Stimulated activated CD4-positive, alpha-beta T cell treated with anti-CD3 and anti-CD28 coated beads, Interleukin-2, amount 100 ng/mL, for 24 hours (primary cell): ENCODE data around the gene CHSY1.

Experiments used
- DNase-seq, 2 donors: peaks; one replicate each; pipeline ENCODE4 v3.0.0-alpha.2; 2020

Gene CHSY1

DNA sequence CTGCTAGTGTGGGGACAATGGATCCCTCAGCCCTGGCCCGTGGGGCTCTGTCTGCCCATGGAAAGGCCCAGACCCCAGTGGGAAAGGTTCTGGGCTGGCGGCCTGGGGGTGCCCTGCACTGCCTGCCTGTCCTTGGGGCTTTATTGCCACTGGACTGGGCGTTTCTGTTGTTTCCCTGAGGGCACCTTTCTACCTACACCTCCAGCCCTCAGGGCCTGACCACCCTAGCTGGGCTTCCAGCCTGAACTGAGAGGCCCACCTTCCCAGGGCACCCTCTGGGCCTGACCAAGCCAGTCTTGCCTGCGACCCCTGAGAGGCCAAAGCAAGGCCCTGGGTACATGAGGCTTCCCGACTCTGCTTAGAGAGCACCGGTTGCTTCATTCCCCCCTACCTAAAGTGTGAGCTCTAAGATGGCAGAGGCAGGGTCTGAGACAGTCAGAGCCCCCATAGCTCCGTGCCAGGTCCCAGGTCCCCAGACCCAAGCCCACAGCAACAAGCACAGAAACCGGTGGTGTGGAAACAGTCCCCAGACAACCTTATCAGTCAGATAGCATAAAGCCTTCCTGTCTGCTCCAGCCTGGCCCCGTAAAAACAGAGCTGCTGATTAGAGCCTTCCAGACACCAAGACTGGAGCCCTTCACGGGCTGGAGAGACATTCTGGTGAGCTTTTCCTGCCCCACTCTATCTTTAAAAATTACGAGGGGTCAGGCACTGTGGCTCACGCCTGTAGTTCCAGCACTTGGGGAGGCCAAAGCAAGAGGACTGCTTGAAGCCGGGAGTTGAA lies 102.8 kb downstream of the CHSY1 start:
- no peak for DNase-seq

DNA sequence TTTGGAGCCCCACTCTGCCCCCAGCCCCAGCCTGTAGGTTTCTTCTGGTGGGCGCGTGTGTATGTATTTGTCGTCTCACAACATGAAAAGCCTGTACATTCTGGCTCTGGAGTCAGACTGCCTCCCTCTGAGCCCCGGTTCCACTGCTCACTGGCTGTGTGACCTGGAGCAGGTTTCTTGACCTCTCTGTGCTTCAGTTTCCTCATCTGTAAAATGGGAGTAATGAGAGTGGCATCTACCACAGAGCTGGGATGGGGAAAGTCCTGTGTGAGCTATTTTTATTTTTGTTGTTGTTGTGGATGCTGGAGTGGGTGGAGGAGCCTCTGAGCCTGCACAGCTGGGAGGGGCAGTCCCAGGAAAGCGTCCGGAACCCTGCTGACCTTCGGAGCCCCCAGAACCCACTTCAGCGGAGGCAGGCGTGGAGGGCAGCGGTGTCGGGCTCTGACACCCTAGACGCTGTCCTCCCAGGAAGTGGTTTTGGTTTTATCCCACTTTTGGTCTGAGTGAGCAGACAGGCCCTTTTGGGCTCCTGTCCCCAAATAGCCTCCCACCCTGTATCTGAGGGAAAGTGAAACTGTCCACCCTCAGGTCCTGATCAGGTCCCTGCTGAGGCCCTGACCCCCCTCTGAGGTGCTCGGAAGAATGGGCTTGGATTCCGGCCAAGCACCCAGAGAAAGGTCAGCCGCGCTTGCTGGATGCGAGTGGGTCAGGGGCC lies 103.5 kb downstream of the CHSY1 start:
- no peak for DNase-seq

DNA sequence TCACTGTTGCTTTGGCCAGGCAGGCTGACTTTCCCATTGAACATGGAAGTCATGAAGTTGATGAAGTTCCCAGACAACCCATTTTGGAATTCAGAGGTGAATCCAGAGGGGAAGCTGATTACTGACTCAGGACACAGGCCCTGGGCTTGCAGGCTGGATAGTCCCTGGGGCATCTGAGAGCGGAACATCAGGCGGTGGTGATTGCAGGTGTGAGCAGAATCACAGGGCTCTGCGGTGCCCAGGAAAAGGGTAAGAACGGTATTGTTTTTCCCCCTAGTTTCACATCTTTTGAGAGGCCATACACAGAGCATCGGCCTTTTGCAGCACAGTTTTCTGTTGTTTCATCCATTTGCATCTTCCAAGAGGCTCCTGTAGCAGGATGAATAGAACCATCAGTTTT lies 104.7 kb downstream of the CHSY1 start:
- no peak for DNase-seq

DNA sequence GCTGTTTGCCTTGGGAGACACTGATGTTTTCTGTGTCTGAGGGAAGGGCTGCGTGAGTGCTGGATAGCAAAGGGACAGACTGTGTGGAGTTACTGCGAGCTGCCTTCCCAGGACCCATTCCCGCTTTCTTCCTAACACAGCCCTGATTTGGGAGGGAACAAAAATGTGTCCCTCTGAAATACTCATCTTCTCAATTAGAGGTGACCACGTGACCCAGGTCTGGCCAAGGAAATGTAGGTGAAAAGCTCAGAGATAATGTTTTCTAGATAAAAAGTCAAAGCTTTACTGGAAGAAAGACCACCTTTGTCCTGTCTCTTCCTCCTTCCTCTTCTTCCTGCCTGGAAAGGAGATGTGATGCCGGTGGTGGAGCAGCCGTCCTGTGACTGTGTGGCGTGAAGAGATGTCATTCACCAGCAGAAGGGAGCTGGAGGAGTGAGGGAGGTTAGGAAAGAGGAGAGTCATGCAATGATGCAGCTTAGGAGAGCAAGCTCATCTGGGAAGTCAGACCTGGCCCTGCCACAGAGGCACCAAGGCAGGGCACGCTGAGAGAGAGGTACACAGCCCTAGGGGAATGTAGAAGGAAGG lies 105.6 kb downstream of the CHSY1 start:
- DNase-seq: no peak

DNA sequence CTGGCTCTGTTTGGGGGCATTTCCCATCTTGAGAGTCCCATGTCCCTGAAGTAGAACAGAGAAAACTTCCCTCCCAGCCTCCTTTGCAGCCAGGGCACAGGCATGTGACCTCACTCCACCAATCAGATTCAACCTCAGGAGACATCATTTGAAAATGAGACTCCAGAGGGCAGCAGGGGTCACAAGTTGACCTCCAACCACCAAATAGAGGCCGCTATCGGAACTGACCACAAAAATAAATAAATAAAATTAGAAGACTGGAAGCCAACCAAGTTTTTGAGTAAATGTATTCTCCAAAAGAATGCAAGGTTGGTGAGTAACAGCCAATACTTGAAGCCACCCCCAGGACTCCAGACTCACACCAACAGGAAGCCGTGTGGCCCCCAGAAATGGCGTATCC lies 106.5 kb downstream of the CHSY1 start:
- no peak for DNase-seq

DNA sequence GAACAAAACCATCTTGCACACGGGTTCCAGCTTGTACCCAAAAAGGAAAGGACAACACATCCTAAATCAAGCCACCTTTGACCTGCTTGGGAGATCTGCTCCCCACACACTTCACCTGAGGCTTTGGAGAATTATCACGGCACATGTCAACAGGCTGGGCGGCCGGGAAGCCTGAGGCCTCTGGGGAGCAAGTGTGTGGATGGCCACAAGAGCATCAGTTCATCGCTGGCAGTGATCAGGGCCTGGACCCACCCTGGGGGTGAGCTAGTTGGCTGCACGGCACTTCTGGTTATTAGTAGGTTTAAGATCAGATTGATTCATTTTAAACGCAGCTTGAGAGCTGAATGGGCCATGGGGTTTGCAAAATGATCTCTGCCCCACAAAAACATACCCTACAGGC lies 108.5 kb downstream of the CHSY1 start:
- no peak for DNase-seq

DNA sequence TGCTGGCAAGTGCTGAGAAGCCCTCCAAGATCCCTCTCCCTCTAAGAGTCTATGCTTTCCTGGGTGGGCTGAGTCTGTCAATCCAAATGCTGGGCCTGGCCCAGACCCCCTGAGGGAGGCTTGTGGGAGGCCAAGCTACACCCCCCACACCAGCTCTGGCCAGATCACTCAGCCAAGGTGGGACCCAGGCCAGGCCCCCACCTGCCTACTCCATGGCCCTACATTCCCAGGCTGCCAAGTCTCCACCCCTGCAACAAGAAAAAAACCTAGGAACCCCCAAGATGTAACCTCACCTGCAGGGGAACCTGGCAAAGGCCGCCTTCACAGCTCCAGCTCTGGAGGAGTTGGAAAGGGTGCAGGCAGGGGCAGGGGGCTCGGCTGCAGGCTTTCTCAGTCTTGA lies 109.1 kb downstream of the CHSY1 start:
- no peak for DNase-seq

DNA sequence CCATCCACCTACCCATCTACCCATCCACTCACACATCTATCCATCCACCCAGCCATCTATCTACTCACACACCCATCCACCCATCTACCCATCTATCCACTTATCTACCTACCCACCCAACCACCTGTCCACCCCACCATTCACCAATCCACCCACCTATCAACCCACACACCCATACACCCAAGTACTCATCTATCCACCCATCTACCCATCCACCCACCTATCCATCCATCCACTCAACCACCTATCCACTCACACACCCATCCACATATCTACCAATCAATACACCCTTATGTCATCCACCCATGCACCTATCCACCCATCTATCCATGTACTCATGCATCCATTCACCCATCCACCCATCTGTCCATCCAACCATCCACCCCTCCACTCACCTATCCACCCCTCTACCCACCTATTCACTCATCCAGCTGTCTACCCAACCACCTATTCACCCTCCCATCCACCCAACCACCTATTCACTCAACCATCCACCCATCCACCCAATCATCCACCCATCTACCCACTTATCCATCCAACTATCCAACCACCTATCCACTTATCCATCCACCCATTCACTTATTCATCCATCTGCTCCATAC lies 109.8 kb downstream of the CHSY1 start:
- no peak for DNase-seq

DNA sequence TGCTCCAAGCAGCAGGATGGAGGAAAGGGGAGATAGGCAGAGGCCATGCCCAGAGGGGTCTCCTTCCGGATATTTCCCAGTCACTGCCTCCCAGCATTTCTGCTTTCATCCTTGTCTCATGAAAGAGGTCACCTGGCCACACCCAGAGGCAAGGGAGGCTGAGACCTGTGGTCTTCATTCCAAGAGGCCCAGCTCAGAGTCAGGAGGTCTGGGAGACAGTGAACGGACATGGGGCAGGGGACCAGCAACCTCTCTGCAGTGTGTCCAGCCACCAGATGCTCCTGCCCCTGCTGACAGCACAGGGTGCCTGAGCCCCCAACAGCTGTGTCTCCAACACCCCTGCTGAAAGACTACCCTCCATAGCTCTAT lies 111.2 kb downstream of the CHSY1 start:
- no peak for DNase-seq

DNA sequence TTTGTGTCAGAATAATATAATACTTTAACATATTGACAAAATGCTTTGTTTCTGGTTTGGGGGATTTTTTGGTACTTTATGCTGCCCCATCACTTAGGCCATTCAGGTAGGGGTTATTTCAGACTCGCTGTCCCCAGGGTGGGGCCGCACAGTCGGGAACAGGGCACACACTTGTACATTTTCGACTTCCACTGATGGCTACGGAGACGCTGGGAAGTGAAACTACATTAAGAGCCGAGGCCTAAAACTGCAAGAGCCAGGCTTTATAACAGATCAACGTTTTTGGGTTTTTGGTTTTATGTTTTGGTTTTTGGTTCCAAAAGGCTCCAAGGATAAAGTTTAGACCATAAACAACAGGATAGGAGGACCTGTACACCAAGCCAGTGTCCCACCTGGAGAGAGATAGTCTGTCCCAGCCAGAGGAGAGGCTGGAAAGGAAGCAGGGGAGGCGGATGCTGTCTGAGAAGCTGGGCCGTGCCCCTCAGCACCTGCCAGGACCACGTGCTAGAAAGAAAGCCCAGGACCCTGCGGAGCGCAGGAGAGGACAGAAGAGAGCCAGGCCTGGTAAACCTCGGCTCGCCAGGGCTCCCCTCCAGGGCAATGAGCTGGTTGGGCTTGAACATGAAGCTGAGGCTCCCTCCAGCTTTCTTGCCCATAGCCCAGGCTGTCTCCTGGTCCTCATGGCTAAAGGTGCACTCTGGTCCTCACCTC lies 111.7 kb downstream of the CHSY1 start:
- no peak for DNase-seq

DNA sequence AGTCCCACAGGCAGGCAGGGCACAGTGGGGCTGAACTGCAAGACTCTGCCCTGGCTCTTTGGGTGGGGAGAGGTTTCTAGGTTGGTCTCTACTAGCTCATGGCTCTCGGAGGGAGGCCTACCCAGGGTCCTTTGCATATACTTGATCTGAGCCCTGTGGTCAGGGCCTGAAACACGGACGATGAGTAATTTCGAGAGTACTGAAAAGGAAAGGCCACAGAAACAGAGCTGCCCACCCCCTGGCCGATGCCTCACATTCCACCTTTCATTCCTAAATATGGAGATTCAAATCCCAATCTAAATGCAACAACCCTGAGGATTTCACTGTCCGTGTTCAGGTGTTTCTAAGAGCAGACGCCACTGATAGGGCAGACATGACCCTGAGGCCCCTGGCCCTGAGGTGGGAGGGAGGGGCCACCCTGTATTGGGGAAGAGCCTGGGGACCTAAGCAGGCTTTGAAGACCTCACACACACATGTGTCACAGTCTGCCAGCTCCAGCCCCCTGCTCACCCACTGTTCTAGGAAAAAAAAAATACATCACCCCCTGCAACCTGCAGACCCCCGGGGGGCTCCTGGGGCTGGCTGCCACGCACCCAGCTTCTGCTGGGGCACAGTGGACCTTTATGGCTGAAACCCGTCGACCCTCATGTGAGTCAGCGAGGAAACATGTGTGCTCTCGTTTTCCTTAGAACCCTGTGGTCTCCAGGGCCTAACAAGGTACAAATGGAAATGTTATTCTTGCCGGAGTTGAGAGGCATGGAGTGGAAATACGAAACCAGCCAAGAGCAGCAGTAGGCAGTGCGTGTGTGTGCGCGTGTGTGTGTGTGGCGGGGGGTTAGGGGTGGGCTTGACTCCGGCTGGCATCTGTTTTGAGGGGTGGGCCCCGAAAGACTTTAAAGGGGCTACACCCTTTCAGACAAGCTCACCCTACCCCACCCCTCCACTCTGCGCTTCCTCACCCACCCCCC lies 112.7 kb downstream of the CHSY1 start:
- no peak for DNase-seq

DNA sequence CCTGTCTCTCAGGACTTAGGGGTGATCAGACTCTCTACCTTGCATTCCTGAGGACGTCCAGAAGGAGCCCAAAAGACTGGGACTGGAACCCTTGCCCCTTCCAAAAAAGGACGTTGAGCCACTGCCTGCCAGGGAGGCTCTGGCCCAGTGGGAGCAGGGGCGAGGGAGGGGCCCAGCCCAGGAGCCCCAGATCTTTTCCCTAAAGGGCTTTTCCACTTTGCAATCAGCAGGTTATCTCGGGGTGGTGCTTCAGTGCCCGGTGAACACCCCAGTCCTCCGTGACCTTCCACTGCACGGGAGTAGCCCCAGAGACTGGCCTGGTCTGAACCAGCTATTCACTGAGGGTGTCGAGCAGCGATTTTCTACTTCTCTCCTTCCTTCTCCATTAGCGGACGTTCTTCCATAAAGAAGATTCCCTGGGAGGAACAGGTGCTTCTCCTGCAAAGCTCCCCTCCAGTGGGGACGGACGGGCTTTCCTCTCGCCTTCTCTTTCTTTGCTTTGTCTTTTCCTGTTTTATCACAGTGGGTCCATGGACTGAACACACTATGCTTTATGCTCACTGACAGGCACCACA lies 113.7 kb downstream of the CHSY1 start:
- DNase-seq: no peak

DNA sequence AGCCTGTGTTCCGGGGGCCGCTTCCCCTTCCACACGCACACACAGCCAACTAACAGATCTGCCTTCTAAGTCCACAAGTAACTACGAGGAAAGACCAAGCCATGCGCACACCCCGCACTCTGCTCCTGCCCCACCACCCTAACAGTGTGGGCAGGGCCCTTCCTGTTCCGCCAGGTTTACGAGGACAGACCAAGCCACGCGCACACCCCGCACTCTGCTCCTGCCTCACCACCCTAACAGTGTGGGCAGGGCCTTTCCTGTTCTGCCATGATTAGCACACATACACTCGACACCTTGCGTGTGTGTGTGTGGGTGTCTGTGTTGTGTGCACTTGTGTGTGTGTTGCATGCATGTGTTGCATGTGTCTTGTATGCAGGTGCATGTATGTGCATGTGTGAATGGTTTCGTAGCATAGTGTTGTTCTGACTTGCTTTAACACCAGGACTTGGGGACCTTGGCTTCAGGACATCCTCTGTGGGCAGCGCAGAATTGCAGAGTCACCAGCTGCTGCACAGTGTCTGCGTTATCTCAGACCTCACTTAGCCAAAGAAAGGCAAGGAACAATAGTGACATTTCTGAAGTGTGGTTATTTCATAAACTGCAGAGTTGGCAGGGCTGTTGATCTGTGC lies 114.4 kb downstream of the CHSY1 start:
- DNase-seq: no peak

DNA sequence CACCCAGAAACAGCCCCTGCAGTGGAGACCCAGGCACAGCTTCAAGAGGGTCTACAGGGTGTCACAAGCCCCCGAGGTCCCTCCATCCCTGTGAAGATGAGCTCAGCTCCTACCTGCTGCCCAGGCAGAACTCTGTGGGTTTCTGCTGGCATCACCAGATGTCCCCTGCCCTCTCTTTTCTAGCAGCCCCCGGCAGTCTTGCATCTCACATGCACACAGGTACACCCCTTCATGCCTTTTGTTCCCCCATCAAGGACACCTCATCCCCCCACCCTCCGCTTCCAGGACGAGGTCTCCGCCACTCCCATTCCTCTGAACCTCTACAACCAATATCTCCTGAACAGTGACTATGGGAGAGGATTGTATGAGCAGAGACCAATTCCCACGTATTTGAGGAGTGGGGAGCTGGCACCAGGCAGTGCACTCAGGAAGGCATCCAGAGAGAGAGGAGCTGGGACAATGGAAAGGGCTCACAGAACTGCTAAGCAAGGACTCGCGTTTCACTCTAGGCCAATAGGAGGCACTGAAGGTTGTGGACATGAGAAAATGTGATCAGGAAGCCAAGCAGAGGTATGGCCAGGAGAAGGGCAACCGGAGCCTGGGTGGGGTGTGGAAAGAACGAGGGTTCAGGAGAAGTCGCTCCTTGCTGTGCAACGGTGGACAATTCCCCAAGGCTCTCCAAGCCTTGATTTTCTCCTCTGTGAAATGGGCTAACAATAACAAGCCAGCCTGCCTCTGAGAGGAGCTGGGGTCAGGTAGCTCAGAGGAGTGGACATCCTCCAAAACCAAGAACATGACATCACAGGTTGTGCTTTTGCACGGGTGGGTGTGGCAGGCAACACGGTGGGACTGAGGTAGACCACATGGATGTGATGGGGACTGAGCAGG lies 115.2 kb downstream of the CHSY1 start:
- no peak for DNase-seq

DNA sequence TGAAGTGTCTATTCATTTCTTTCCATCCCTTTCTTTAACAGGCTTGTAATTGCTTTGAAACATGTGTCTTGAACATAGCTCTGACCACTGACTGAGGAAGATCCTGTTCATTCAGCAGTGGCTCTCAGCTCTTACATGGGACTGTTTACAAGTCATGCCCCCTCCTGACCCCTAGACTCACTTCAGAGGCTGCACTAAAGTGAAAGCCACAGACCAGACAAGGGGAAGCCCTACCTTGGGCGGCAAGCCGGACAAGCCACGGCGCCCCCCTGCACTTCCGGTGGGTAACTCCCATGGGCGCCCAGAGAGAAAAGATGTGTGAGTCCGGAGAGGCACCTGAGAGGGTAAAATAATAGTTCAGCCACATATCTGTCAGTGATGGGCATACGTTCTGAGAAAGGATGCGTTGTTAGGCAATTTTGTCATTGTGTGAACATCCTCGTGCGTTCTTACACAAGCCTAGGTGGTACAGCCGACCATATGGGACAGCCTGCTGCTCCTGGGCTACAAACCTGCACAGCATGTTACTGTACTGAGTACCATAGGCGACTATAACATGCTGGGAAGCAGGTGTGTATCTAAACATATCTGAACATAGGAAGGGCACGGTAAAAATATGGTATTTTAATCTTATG lies 116.2 kb downstream of the CHSY1 start:
- no peak for DNase-seq

DNA sequence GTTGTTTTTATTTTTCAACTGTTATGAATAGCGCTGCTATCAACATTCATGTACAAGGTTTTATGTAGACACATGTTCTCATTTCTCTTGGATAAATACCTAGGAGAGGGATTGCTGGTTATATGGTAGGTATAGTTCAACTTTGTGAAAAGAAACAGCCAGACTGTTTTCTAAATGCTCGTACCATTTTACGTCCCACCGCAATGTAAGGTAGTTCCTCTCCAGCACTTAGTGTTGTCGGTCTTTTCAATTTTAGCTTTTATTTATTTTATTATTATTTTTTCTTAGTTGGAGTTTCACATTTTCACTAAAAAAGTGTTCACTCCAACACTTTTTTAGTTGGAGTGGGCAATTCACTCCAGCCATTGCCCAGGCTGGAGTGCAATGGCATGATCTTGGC lies 117.1 kb downstream of the CHSY1 start:
- DNase-seq: no peak

DNA sequence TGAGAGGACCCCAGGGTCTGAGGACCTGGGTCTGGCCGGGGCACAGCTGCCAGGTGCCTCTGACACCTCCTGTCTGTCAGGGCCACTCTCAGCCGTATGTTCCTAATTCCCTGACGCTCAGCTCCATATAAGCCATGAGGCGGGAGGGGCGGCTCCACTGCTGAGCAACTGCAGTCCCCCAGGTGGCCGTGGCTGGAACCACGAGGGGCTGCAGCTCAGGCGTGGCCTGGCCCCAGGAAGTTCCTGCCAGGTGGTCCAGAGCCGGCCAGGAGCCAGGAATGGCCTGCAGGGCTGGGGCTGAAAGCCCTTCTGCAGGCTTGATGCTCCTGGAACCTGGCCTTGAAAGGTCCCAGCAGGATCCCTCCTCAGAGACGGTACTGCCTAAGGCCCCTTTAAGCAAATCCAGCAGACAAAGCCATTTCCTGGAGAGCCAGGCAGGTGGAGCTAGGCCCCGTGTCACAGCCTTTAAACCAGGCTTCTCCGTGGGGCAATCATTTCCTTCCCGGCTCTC lies 118.0 kb downstream of the CHSY1 start:
- DNase-seq: no peak

DNA sequence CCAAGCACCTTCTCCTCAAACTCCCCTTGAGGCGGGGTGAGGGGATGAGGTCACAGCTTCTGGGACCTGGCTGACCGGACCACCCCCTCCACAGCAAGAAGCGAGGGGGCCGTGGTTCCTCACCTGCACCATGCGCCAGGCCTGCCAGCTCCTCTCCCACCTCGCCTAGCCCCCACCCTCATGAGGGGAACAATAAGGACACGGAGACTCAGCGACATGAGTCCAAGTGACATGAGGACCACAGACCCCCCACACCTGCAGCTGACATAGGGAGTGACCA lies 118.7 kb downstream of the CHSY1 start:
- no peak for DNase-seq

DNA sequence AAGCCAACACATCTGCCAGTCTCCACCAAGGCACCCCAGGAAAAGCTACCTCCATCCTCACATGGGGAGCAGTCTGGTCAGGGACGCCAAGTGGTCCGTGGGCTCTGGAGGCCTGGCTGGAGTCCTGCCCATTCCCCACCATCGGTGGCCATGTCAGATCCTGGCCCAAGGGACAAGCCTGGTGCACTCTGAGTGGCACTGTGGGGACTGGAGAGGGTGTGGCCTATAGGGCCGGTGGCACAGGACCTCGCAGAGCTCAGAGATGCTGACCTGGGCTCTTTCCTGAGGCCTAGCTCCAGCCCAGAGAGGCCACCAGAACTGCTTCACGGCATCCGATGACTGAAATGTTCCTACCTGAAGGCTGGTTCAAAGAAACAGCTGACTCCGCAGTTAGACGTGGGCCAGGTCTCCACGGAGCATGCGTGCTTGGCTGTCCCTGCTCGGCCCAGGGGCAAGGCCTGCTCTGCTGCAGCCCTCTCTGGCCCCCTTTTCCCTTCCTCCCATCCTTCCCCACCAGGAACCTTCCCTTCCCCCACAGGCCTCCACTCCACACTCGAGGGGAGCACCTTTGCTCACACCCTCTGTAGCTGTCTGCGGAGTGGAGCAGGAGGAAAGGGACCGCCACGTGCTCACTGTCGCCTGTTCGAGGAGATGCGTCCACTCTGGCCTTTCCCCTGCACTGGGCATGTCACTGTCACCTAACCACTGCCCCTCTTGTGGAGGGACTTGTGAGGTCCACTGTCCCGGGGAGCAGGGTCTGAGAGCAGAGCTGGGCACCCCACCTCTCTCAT lies 119.3 kb downstream of the CHSY1 start:
- no peak for DNase-seq
